Epithelial cell of proximal tubule (primary cell): Measurements from ENCODE around the gene SLC25A41. TPM values are rescaled to one million over a fixed set of nuclear protein-coding genes. Genes with fewer than 3 reads are reported as not detected.

Experiments
- DNase-seq: peaks from one replicate; pipeline ENCODE4 v3.0.0-alpha.2; 2011; ENCODE audit warnings: low read depth
- H3K4me3 ChIP-seq: 2 replicates; pipeline ENCODE4 v1.5.1; 2011; ENCODE audit warnings: low read depth, mild to moderate bottlenecking, low read length
- CTCF ChIP-seq: conservative IDR thresholded peaks from 2 replicates; pipeline ENCODE4 v1.5.1; 2012; ENCODE audit warnings: low read depth, mild to moderate bottlenecking, low read length
- total RNA-seq: library from RNA; depleted of rRNA; stranded (reverse); fragments of >200 nt; gene quantifications from 2 replicates; pipeline ENCODE4 v1.2.3, GENCODE V29; 2015

The SLC25A41 gene
- total RNA-seq, 1 donor from 2014 or later: 0.23 TPM

GRCh38 chr19:6446452-6446851 is 12.9 kb upstream of the SLC25A41 start:
- TF ChIP-seq CTCF: no peak
- no peak for DNase-seq
- no peak overlapping the region for H3K4me3 ChIP-seq

DNA sequence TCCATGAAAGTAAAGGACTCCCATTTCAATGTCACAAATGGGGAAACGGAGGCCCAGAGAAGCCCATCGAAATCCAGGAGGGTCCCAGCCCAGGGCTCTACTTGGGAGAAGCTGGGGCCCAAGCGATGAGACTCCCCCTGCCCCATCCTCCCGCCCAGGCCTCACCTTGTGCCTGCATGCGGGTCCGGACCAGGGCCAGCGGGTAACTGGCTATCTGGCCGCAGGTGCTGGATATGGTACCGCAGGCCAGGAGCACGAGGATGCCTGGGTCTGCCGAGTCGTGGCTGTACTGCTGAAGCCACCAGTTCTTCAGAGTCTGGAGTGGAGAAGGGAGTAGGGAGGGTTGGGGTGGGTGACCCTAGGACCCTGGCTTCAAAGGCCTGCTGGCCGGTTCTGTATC is 10.4 kb upstream of the SLC25A41 start:
- no peak for DNase-seq
- TF ChIP-seq CTCF: no peak
- no peak overlapping the region for H3K4me3 ChIP-seq

- TF ChIP-seq CTCF: no peak
- no peak for DNase-seq
Measured at GRCh38 chr19:6442087-6442688, 8.6 kb upstream of the SLC25A41 start.

DNA sequence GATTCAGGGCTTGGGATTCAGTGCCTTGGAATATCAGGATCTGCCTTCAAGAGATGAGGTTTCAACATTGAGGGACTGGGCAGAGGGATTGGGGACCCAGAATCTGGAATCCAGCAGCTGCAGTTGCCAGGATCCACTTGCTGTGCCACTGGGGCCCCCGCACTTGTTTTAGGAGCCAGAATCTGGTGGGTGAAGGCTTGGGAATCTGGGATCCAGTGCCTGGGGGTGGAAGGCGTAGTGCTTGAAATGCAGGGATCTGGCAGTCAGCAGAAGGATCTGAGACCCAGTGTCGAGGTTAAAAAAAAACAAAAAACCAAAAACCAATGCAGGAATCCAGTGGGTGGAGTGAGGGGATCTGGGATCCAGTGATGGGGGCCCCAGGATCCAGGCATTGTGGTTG is 7.3 kb upstream of the SLC25A41 start:
- no peak overlapping the region for H3K4me3 ChIP-seq
- no peak for TF ChIP-seq CTCF
- no peak for DNase-seq

More at GRCh38 chr19:6442087-6442688, 8.6 kb upstream of the SLC25A41 start:
- H3K4me3 ChIP-seq: no peak overlapping the region

GRCh38 chr19:6439743-6440142 is 6.2 kb upstream of the SLC25A41 start:
- no peak for DNase-seq
- no peak overlapping the region for H3K4me3 ChIP-seq
- no peak for TF ChIP-seq CTCF

DNA sequence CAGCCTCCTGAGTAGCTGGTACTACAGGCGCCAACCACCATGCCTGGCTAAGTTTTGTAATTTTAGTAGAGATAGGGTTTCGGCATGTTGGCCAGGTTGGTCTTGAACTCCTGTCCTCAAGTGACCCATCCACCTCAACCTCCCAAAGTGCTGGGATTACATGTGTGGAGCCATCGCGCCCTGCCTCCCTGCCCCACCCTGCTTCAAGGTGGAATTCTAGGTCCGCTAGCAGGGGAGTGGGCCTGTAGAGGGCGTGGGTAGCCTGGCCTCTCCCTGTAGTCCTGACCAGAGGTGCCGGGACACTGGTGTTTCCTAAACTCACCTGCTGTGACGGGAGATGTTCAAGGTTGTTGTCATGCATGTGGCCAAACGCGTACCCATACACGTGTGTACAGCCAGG is 398 bp downstream of the SLC25A41 start:
- TF ChIP-seq CTCF: no peak
- H3K4me3 ChIP-seq: no peak overlapping the region
- no peak for DNase-seq

DNA sequence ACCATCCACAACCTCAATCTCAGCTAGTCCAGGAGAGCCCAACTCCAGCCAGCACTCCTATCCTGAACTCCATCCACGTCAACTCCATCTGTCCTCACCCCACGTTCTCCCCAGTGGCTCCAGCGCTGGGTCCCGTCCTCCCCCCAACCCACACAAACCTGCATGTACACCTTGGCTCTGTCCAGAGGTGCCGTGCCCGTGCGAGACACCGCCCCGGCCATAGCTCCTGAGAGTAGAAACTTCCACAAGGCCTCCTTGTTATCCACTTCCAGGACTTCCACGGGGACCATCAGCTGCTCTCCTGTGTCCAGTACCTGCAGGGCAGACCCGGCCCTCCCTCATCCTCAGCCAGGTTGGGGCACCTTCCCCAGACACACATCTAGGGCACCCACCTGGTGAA is 1.7 kb downstream of the SLC25A41 start:
- no peak for TF ChIP-seq CTCF
- no peak for DNase-seq
- no peak overlapping the region for H3K4me3 ChIP-seq
